CD4-positive, alpha-beta T cell (primary cell): ENCODE results near the gene ATP11A. TPM values are rescaled to one million over a fixed set of nuclear protein-coding genes. Genes with fewer than 3 reads are reported as not detected.
A peak's percentile ranks its signal among the peaks of the same experiment; 100 is the strongest.

ENCODE experiments used
- ATAC-seq: fragments of 200-7000 bp; cut with Tn5 transposase; one replicate; pipeline ENCODE4 v1.10.0; 2022; ENCODE audit warnings: mild to moderate bottlenecking; ENCODE audit not compliant: poor library complexity
- CTCF ChIA-PET: fragments of 350-600 bp; sonication (Branson Sonifier 250); formaldehyde crosslinking; loops from one replicate; lab custom pipeline; 2021; ENCODE audit warnings: antibody characterized with exemption, inconsistent platforms; lab: Charles Lee
- POLR2A ChIA-PET: fragments of 350-600 bp; sonication (Branson Sonifier 250); formaldehyde crosslinking; loops from one replicate; lab custom pipeline; 2021; ENCODE audit warnings: antibody characterized with exemption, inconsistent platforms; lab: Charles Lee
- DNase-seq, 14 experiments: peaks; one replicate each; pipeline ENCODE4 v3.0.0-alpha.2; 2013 to 2020; ENCODE audit warnings: mixed read lengths in 2 of 14
- H3K27ac ChIP-seq, 2 donors: one replicate each; pipeline versions ENCODE4 v1.5.1 to v1.7.0; 2013; ENCODE audit warnings: low read length in 2 of 2, low read depth in 1 of 2, mild to moderate bottlenecking in 1 of 2
- H3K27me3 ChIP-seq, 2 experiments: 1 replicate in 1 of 2; 2 replicates in 1 of 2; pipeline versions ENCODE4 v1.6.1 to v1.7.0; 2013; ENCODE audit warnings: low read length in 2 of 2, control low read depth in 1 of 2, mild to moderate bottlenecking in 1 of 2, moderate library complexity in 1 of 2; ENCODE audit not compliant: insufficient read depth in 2 of 2, control insufficient read depth in 1 of 2
- H3K36me3 ChIP-seq: one replicate; pipeline ENCODE4 v1.6.1; 2013; ENCODE audit warnings: low read length, control low read depth; ENCODE audit not compliant: insufficient read depth
- H3K4me1 ChIP-seq: one replicate; pipeline ENCODE4 v1.6.1; 2013; ENCODE audit warnings: low read length, control low read depth; ENCODE audit not compliant: insufficient read depth
- H3K4me3 ChIP-seq: one replicate; pipeline ENCODE4 v1.5.1; 2013; ENCODE audit warnings: mild to moderate bottlenecking, low read length, moderate library complexity
- H3K9me3 ChIP-seq, 2 experiments: 1 replicate in 1 of 2; 2 replicates in 1 of 2; pipeline versions ENCODE4 v1.6.1 to v1.7.0; 2013; ENCODE audit warnings: low read length in 2 of 2, mild to moderate bottlenecking in 2 of 2, control low read depth in 1 of 2, moderate library complexity in 1 of 2; ENCODE audit not compliant: control insufficient read depth in 1 of 2, insufficient read depth in 1 of 2
- H3K27ac Mint-ChIP-seq: one replicate; pipeline ENCODE4 v1.8.0; 2020; ENCODE audit warnings: mixed read lengths
- H3K27me3 Mint-ChIP-seq: one replicate; pipeline ENCODE4 v1.8.0; 2021; ENCODE audit warnings: mixed read lengths
- H3K36me3 Mint-ChIP-seq: one replicate; pipeline ENCODE4 v1.8.0; 2021; ENCODE audit warnings: low read depth, mixed read lengths
- H3K4me1 Mint-ChIP-seq: one replicate; pipeline ENCODE4 v1.8.0; 2021; ENCODE audit warnings: low read depth, mixed read lengths
- H3K4me3 Mint-ChIP-seq: one replicate; pipeline ENCODE4 v1.8.0; 2020; ENCODE audit warnings: mild to moderate bottlenecking, mixed read lengths
- H3K9me3 Mint-ChIP-seq: one replicate; pipeline ENCODE4 v1.8.0; 2020; ENCODE audit warnings: mixed read lengths
- CTCF ChIP-seq: fragments of 200-600 bp; IDR thresholded peaks from one replicate; pipeline ENCODE4 v1.8.0; 2022; ENCODE audit warnings: antibody characterized with exemption, mild to moderate bottlenecking
- intact Hi-C, 2 experiments: fragments of 100-400 bp; cut with DNase I in 1 of 2; cut with micrococcal nuclease in 1 of 2; formaldehyde crosslinking; loops; one replicate each; pipeline versions ENCODE4 v1.15.1 to v1.9.0; 2023 to 2025; cut with DNase I, micrococcal nuclease
- total RNA-seq, 174 experiments: library from RNA in 2 of 174; stranded (reverse) in 2 of 174; gene quantifications; one replicate each; pipeline ENCODE4 v1.2.3 and lab custom pipeline; 2021 to 2026

ATP11A gene
- total RNA-seq, 2 experiments from 2014 or later, result 56.7 to 66.8 TPM

GRCh38 chr13:112685896-112686295 lies 3.9 kb upstream of the ATP11A start:
- H3K4me1 Mint-ChIP-seq, result peaks cover 25% of the 10 kb centered on the region
- no peaks in the 10 kb centered on the region for H3K27me3 Mint-ChIP-seq
- H3K36me3 Mint-ChIP-seq, result no peaks in the 10 kb centered on the region
- Histone ChIP-seq H3K4me3 (no peak overlapping the region), H3K27me3 (no peaks in the 10 kb centered on the region), H3K4me1 (peaks cover 21% of the 10 kb centered on the region), H3K9me3 (no peaks in the 10 kb centered on the region), H3K27ac (no peak overlapping the region), H3K36me3 (no peaks in the 10 kb centered on the region)
- TF ChIP-seq CTCF, result no peak
- POLR2A ChIA-PET, result no interaction called here
- intact Hi-C loops, result loop anchor here in 1 of 2 experiments (5.0 kb wide), 2 partner anchors 44 to 521 kb away; partner anchors contain the start of genes CUL4A and PCID2
- DNase-seq, result no peak
- ATAC-seq, result no peak
- H3K4me3 Mint-ChIP-seq, result no peak overlapping the region
- CTCF ChIA-PET, result no interaction called here
- H3K27ac Mint-ChIP-seq, result no peak overlapping the region
- H3K9me3 Mint-ChIP-seq, result no peaks in the 10 kb centered on the region

DNA sequence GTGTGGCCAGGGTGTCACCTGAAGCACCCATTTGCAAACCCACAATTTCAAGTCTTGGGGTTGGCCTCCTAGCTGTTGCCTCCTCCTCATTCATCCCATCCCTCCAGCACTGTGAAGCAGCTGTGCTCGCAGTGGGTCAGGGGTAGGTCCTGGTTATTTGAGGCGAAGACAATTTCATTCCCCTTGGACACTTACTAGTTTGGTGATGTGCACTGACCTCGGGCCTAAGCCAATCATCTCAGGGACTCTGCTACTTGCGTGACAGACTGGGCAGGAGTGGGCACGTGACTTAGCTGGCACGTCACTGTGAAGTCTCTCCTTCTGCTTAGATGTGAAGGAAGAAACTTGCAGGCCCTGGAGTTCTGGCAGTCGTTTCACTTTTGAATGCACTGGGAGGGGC lies 3.5 kb upstream of the ATP11A start:
- Mint-ChIP-seq H3K36me3 (no peaks in the 10 kb centered on the region), H3K9me3 (no peaks in the 10 kb centered on the region), H3K4me1 (peaks cover 28% of the 10 kb centered on the region), H3K4me3 (no peak overlapping the region), H3K27ac (no peak overlapping the region), H3K27me3 (no peaks in the 10 kb centered on the region)
- DNase-seq (no peak), ATAC-seq (no peak)
- H3K36me3 ChIP-seq, result no peaks in the 10 kb centered on the region
- intact Hi-C loops, result loop anchor here in 1 of 2 experiments (5.0 kb wide), 2 partner anchors 44 to 521 kb away; partner anchors contain the start of genes CUL4A and PCID2
- H3K27me3 ChIP-seq, result no peaks in the 10 kb centered on the region
- no peaks in the 10 kb centered on the region for H3K9me3 ChIP-seq
- ChIA-PET POLR2A (no interaction called here), CTCF (no interaction called here)
- H3K27ac ChIP-seq, result no peak overlapping the region
- TF ChIP-seq CTCF, result no peak
- no peak overlapping the region for H3K4me3 ChIP-seq
- H3K4me1 ChIP-seq, result peaks cover 25% of the 10 kb centered on the region

DNA sequence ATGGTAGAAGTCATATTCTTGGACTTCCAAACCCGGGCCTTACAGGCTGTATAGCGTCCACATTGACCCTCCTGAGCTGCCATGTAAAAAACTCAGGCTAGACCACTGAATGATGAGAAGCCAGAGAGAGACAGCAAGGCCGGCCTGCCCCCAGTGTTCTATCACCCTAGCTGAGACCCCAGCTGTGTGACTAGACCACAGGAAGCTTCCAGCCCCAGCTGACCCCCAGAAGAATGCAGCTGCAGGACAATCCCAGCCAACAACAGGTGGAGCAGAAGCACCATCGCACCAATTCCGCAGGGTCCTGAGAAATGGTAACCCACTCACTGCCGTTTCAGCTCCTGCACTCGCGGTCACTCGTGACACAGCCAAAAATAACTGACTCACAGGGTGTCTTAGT lies 2.9 kb upstream of the ATP11A start:
- no peak overlapping the region for H3K4me3 Mint-ChIP-seq
- H3K9me3 Mint-ChIP-seq, result no peaks in the 10 kb centered on the region
- DNase-seq (no peak), ATAC-seq (no peak)
- no peak overlapping the region for H3K27ac ChIP-seq
- H3K4me1 Mint-ChIP-seq, result peaks cover 35% of the 10 kb centered on the region
- H3K27ac Mint-ChIP-seq, result peak overlapping the region; percentile 75
- CTCF ChIA-PET, result no interaction called here
- no peaks in the 10 kb centered on the region for H3K27me3 ChIP-seq
- H3K4me1 ChIP-seq, result peaks cover 31% of the 10 kb centered on the region
- intact Hi-C loops, result loop anchor here in 1 of 2 experiments (5.0 kb wide), 2 partner anchors 45 to 520 kb away; partner anchors contain the start of genes CUL4A and PCID2
- POLR2A ChIA-PET, result no interaction called here
- no peaks in the 10 kb centered on the region for H3K9me3 ChIP-seq
- TF ChIP-seq CTCF, result no peak
- no peaks in the 10 kb centered on the region for H3K36me3 Mint-ChIP-seq
- no peak overlapping the region for H3K4me3 ChIP-seq
- no peaks in the 10 kb centered on the region for H3K36me3 ChIP-seq
- H3K27me3 Mint-ChIP-seq, result no peaks in the 10 kb centered on the region
